ENCODE results near the gene ATP9A. TPM values are rescaled to one million over a fixed set of nuclear protein-coding genes. Genes with fewer than 3 reads are reported as not detected.

ATP9A gene
- total and polyA plus RNA-seq, 4 donors: 2.4 to 16.7 (median 9.9) TPM

GRCh38 chr20:51586005-51586440, 182.2 kb downstream of the ATP9A start:
- Histone ChIP-seq H3K9me3 (ENCODE audit: control insufficient read depth in 4 of 4, low read length in 3 of 4) (no peaks in the 10 kb centered on the region), H3K36me3 (ENCODE audit: control insufficient read depth in 4 of 4, insufficient read depth in 3 of 4, low read depth in 1 of 4, low read length in 3 of 4) (no peaks in the 10 kb centered on the region), H3K27ac (ENCODE audit: low read depth in 1 of 2, low read length in 2 of 2) (no peak overlapping the region), H3K4me3 (ENCODE audit: low read depth in 1 of 3, low read length in 3 of 3) (no peak overlapping the region), H3K9ac (ENCODE audit: low read depth in 1 of 2, low read length in 2 of 2) (no peak overlapping the region), H3K27me3 (ENCODE audit: control insufficient read depth in 4 of 4, insufficient read depth in 4 of 4, low read length in 3 of 4) (no peaks in the 10 kb centered on the region), H3K4me1 (ENCODE audit: control insufficient read depth in 4 of 4, insufficient read depth in 4 of 4, low read length in 3 of 4) (no peaks in the 10 kb centered on the region)
- 79% methylated on average over 4 of the region's 4 CpGs for WGBS
- TF ChIP-seq REST (IDR thresholded peaks at IDR 0.05): no peak
- TF ChIP-seq FOXA1 (IDR thresholded peaks at IDR 0.05): no peak
- TF ChIP-seq RXRA (IDR thresholded peaks at IDR 0.05): no peak
- no peak for TF ChIP-seq SP1 (IDR thresholded peaks at IDR 0.05)
- TF ChIP-seq MAX (IDR thresholded peaks at IDR 0.05): no peak
- no peak for TF ChIP-seq RAD21 (IDR thresholded peaks at IDR 0.05)
- TF ChIP-seq HNF4A (conservative IDR thresholded peaks at IDR 0.05): no peak
- no peak for TF ChIP-seq HNF4G (IDR thresholded peaks at IDR 0.05)
- TF ChIP-seq GABPA (IDR thresholded peaks at IDR 0.05 in 1 of 2, conservative IDR thresholded peaks at IDR 0.05 in 1 of 2): no peak
- TF ChIP-seq YY1 (IDR thresholded peaks at IDR 0.05): no peak
- no peak for TF ChIP-seq ZBTB33 (IDR thresholded peaks at IDR 0.05)
- TF ChIP-seq FOXA2 (IDR thresholded peaks at IDR 0.05): no peak
- TF ChIP-seq NR2F2 (IDR thresholded peaks at IDR 0.05): no peak
- no peak for TF ChIP-seq EGR1 (IDR thresholded peaks at IDR 0.05; ENCODE audit: low read depth in 2 of 2)
- TF ChIP-seq CTCF (IDR thresholded peaks at IDR 0.05; ENCODE audit: low read depth, low read length, missing input control): no peak
- no peak for DNase-seq (ENCODE audit: low spot score)

GRCh38 chr20:51585148-51585547, 183.0 kb downstream of the ATP9A start:
- TF ChIP-seq RXRA (IDR thresholded peaks at IDR 0.05) (no peak), TAF1 (conservative IDR thresholded peaks at IDR 0.05) (no peak), EGR1 (IDR thresholded peaks at IDR 0.05; ENCODE audit: low read depth in 2 of 2) (no peak), NR2F2 (IDR thresholded peaks at IDR 0.05) (no peak), GABPA (IDR thresholded peaks at IDR 0.05 in 1 of 2, conservative IDR thresholded peaks at IDR 0.05 in 1 of 2) (no peak)
- WGBS: 86% methylated on average over 4 of the region's 4 CpGs

More at GRCh38 chr20:51585148-51585547, 183.0 kb downstream of the ATP9A start:
- no peak for DNase-seq (ENCODE audit: low spot score)
- no peak overlapping the region for H3K9ac ChIP-seq (ENCODE audit: low read depth in 1 of 2, low read length in 2 of 2)
- no peaks in the 10 kb centered on the region for H3K27me3 ChIP-seq (ENCODE audit: control insufficient read depth in 4 of 4, insufficient read depth in 4 of 4, low read length in 3 of 4)
- no peak overlapping the region for H3K4me3 ChIP-seq (ENCODE audit: low read depth in 1 of 3, low read length in 3 of 3)
- H3K9me3 ChIP-seq (ENCODE audit: control insufficient read depth in 4 of 4, low read length in 3 of 4): no peaks in the 10 kb centered on the region
- no peak overlapping the region for H3K27ac ChIP-seq (ENCODE audit: low read depth in 1 of 2, low read length in 2 of 2)
- H3K36me3 ChIP-seq (ENCODE audit: control insufficient read depth in 4 of 4, insufficient read depth in 3 of 4, low read depth in 1 of 4, low read length in 3 of 4): no peaks in the 10 kb centered on the region
- no peaks in the 10 kb centered on the region for H3K4me1 ChIP-seq (ENCODE audit: control insufficient read depth in 4 of 4, insufficient read depth in 4 of 4, low read length in 3 of 4)

All from liver (tissue), 9 donors.